Nephron (organoid): ENCODE measurements around the gene FRMD1.

Experiments
- H3K27ac Mint-ChIP-seq, 3 experiments: 2 replicates each; pipeline ENCODE4 v1.8.0; 2020; ENCODE audit warnings: mixed read lengths in 3 of 3, mild to moderate bottlenecking in 2 of 3, moderate library complexity in 1 of 3
- H3K27me3 Mint-ChIP-seq: 2 replicates; pipeline ENCODE4 v1.8.0; 2021; ENCODE audit warnings: low read depth, mild to moderate bottlenecking, moderate library complexity, mixed read lengths
- H3K36me3 Mint-ChIP-seq: 2 replicates; pipeline ENCODE4 v1.8.0; 2020; ENCODE audit warnings: low read depth, mixed read lengths
- H3K4me1 Mint-ChIP-seq: 2 replicates; pipeline ENCODE4 v1.8.0; 2020; ENCODE audit warnings: mixed read lengths
- H3K4me3 Mint-ChIP-seq, 3 experiments: 2 replicates each; pipeline ENCODE4 v1.8.0; 2020; ENCODE audit warnings: mild to moderate bottlenecking in 3 of 3, mixed read lengths in 3 of 3, moderate library complexity in 2 of 3
- H3K9me3 Mint-ChIP-seq: 2 replicates; pipeline ENCODE4 v1.8.0; 2020; ENCODE audit warnings: mixed read lengths
- TF ChIP-seq, protein P1 (sequence below), 3 experiments: fragments of 200-600 bp; sonication (generic); IDR thresholded peaks; one replicate each; pipeline ENCODE4 v1.5.0; 2021; ENCODE audit warnings: antibody characterized with exemption in 3 of 3; ENCODE audit not compliant: unreplicated experiment in 3 of 3

FRMD1 gene

DNA sequence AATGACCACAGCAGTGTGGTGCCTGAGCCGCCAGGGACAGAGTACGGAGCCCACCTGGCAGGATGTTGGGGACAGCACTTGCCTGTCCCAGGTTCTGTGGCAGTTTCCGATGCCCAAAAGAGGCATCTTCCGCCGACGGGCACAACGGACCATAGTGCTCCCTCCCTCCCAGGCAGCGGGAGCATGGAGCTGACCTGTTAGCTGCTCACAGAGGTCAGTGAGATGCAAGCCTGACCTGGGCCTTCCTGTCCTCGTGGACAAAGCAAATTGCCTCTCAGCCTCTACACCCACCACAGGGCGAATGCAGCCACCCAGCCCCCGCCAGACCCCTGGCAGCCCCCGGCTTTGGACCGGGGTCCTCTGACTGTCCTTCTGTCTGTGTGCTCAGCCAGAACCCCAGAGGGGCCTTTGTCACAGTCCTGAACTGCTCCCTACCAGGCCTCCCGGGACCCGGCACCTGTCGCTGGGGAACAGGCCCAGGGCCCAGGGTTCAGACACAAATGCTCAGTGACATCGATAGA, 16.2 kb upstream of the FRMD1 start:
- TF ChIP-seq, protein P1, sequence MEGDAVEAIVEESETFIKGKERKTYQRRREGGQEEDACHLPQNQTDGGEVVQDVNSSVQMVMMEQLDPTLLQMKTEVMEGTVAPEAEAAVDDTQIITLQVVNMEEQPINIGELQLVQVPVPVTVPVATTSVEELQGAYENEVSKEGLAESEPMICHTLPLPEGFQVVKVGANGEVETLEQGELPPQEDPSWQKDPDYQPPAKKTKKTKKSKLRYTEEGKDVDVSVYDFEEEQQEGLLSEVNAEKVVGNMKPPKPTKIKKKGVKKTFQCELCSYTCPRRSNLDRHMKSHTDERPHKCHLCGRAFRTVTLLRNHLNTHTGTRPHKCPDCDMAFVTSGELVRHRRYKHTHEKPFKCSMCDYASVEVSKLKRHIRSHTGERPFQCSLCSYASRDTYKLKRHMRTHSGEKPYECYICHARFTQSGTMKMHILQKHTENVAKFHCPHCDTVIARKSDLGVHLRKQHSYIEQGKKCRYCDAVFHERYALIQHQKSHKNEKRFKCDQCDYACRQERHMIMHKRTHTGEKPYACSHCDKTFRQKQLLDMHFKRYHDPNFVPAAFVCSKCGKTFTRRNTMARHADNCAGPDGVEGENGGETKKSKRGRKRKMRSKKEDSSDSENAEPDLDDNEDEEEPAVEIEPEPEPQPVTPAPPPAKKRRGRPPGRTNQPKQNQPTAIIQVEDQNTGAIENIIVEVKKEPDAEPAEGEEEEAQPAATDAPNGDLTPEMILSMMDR (IDR thresholded peaks at IDR 0.05; ENCODE audit: unreplicated experiment in 3 of 3) = no peak
- Mint-ChIP-seq H3K4me3 (no peak overlapping the region), H3K9me3 (no peaks in the 10 kb centered on the region), H3K4me1 (peaks cover 43% of the 10 kb centered on the region), H3K27ac (peak overlapping the region; percentile 11 to 53 (median 49)), H3K36me3 (no peaks in the 10 kb centered on the region), H3K27me3 (peaks cover 24% of the 10 kb centered on the region)

- peak overlapping the region in 1 of 3 experiments; percentile 22 for H3K4me3 Mint-ChIP-seq
- no peaks in the 10 kb centered on the region for H3K36me3 Mint-ChIP-seq
- peak overlapping the region in 2 of 3 experiments; percentile 58 to 84 for H3K27ac Mint-ChIP-seq
- TF ChIP-seq, protein P1 (IDR thresholded peaks at IDR 0.05; ENCODE audit: unreplicated experiment in 3 of 3) = no peak
- H3K4me1 Mint-ChIP-seq = peaks cover 52% of the 10 kb centered on the region
- H3K9me3 Mint-ChIP-seq = no peaks in the 10 kb centered on the region
- peaks cover 26% of the 10 kb centered on the region for H3K27me3 Mint-ChIP-seq
Measured at GRCh38 chr6:168093634-168094033, 14.6 kb upstream of the FRMD1 start.

GRCh38 chr6:168093071-168093505, 14.1 kb upstream of the FRMD1 start:
- no peaks in the 10 kb centered on the region for H3K9me3 Mint-ChIP-seq
- TF ChIP-seq, protein P1 (IDR thresholded peaks at IDR 0.05; ENCODE audit: unreplicated experiment in 3 of 3) = no peak
- no peaks in the 10 kb centered on the region for H3K36me3 Mint-ChIP-seq

GRCh38 chr6:168092541-168092940, 13.5 kb upstream of the FRMD1 start:
- H3K36me3 Mint-ChIP-seq = no peaks in the 10 kb centered on the region
- peaks cover 26% of the 10 kb centered on the region for H3K27me3 Mint-ChIP-seq
- H3K4me1 Mint-ChIP-seq = peaks cover 63% of the 10 kb centered on the region
- TF ChIP-seq, protein P1 (IDR thresholded peaks at IDR 0.05; ENCODE audit: unreplicated experiment in 3 of 3) = no peak
- no peak overlapping the region for H3K4me3 Mint-ChIP-seq
- H3K9me3 Mint-ChIP-seq = no peaks in the 10 kb centered on the region
- H3K27ac Mint-ChIP-seq = peak overlapping the region in 2 of 3 experiments; percentile 58 to 84

More at GRCh38 chr6:168093071-168093505, 14.1 kb upstream of the FRMD1 start:
- H3K27ac Mint-ChIP-seq = peak overlapping the region in 2 of 3 experiments; percentile 58 to 84
- no peak overlapping the region for H3K4me3 Mint-ChIP-seq
- H3K27me3 Mint-ChIP-seq = peaks cover 26% of the 10 kb centered on the region
- peaks cover 57% of the 10 kb centered on the region for H3K4me1 Mint-ChIP-seq

DNA sequence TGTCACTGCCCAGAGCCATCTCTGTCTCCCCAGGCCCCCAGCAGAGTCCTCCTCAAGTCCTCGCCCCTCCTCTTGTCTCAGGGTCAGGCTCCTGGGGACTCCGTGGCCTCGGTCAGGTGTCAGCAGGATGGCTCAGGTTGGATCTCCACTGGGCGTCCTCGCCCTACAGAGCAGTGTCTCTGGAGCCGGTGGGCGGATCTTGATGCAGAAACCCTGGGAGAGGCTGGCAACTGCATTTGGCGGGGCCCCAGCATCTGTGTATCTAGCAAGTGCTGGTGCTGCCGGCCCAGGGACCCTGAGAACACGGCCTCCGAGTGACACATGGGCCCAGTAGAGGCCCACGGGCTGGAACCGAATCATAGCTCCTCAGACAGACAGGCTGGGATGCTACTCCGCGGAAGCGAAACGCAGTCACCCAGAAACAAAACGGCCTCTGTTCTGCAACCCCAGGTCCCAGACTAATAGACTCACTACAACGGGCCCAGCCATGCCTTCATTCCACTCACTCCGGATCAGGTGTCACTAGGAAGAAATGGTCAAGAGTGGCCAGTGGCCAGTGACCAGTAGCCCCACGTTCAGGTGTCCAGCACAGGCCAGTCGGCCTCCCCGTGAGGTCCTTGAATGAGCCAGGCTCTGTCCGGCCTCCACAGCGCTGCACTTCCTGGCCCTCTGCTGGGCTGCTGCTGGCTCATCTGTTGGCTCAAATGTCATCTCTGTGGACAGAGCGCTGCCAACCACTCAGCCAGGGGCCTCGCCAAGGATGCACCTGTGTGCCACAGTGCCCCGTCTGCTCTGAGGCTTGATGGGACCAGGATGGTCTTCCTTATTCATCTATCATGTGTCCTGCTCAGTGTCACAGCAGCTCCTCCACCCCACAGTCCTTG, 12.6 kb upstream of the FRMD1 start:
- TF ChIP-seq, protein P1 (IDR thresholded peaks at IDR 0.05; ENCODE audit: unreplicated experiment in 3 of 3) = no peak
- H3K4me3 Mint-ChIP-seq = no peak overlapping the region
- H3K4me1 Mint-ChIP-seq = peaks cover 72% of the 10 kb centered on the region
- no peaks in the 10 kb centered on the region for H3K36me3 Mint-ChIP-seq
- no peaks in the 10 kb centered on the region for H3K9me3 Mint-ChIP-seq
- peak overlapping the region; percentile 90 to 100 (median 94) for H3K27ac Mint-ChIP-seq
- H3K27me3 Mint-ChIP-seq = peaks cover 23% of the 10 kb centered on the region
